ENCODE results near the gene CD24.
"Not testable (repeated sequence)": the region's sequence is repeated elsewhere in the genome, so short reads cannot be mapped to it uniquely, and the experiment has no call there.

The CD24 gene, protein sequence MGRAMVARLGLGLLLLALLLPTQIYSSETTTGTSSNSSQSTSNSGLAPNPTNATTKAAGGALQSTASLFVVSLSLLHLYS

DNA sequence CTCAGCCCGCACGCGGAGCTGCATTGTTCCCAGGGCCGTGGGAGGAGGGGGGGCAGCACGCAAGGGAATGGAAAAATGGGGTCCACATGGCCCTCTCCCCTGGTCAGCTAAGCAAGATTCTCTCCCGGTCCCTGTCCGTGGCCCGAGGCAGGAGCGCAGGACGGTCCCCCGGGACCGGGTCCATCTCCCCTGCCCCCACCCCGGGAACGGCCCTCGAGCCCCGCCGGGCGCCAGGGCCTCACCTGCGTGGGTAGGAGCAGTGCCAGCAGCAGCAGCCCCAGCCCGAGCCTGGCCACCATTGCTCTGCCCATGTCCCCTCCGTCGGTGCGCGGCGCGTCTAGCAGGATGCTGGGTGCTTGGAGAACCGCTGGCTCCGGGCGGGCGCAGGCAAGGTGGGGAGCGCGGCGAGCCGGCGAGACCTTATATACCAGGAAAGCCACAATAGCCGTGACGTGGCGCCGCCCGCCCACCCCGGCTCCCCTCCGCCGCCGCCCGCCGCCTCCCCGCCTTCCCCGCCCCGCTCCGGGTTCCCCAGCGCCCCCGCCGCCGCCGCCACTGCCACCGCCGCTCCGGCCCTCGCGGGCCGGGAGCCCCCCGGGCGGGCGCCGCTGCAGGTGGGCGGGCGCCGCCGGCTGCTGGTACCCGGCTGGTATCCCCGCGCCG lies at the start of gene CD24:
CD24 (minus strand) TSS at position 394 of the 663 bp plus-strand sequence; CDS start at position 311, 83 bp downstream.
- no peak for FAIRE-seq

DNA sequence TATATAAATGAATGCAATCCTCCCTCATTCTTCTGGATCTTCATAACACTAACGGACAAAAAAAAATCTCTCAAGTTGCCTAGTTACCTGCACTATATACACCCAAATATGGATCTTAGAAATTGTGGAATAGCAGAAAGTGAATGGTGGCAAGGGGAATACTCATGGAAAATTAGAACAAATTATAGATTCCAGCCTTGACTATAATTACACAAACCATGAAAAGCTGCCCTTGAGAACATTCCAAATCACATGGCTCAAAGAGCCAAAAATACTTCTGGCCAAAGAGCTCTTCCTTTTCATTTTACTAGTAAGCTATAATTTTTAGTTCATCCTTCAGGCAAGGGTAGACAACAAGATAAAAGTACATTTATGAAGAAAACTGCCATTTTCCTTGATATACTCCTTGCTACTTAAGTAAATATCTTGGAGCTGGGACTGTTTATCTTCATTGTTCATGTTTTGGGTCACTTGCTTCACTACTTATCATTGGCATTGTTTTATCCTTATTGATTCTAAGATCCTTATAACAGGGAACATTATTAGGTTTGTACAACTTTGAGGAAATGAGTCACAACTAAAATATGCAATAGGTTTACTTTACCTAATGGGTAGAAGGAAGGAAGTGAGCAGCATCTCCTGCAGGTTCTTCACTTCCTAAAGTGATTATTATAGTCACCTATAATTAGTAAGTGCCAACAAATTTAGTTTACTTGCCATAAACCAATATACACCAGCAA lies 47.1 kb upstream of the CD24 start:
- FAIRE-seq, result no peak

DNA sequence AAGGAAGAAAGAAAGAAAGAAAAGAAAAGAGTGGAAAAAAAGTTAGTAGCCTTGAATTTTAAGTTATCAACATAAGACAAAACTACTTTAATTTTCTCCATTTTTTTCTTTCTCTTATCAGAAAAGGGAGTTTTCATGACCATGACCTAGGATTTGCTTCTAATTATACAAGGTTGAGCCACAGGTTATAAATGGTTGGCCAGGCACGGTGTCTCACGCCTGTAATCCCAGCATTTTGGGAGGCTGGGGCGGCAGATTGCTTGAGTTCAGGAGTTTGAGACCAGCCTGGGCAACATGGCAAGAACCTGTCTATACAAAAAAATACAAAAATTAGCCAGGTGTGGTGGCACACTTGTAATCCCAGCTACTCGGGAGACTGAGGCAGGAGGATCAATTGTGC lies 45.7 kb upstream of the CD24 start:
- FAIRE-seq, result no peak

DNA sequence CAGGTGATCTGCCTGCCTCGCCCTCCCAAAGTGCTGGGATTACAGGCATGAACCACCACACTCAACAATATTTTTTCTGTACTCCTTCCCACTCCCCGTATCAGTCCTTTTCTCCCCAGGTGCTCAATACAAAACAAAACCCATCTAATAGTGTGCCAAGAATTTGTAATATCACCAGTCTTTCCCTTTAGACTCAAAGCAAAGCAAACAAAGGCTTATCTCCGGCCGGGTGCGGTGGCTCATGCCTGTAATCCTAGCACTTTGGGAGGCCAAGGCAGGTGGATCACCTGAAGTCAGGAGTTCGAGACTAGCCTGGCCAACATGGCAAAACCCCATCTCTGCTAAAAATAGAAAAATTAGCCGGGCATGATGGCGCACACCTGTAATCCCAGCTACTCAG lies 45.1 kb upstream of the CD24 start:
- not testable (repeated sequence) for FAIRE-seq

DNA sequence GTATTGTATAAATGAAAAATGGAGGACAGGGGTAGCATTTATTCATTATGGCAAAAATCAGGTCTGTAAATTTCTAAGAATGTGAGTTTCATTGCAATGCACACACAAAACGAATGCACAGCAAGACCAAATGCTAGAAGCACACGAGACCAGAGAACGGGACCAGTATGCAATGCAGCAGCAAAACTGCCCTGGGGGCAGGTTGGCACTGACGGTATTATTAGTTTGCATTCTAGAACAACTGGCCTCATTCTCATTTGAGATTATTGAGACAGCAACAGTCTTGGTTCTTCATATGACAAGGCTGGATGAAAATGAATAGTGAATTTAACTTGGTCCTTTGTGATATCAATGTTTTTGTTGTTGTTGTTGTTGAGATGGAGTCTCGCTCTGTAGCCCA lies 44.5 kb upstream of the CD24 start:
- FAIRE-seq, result no peak

DNA sequence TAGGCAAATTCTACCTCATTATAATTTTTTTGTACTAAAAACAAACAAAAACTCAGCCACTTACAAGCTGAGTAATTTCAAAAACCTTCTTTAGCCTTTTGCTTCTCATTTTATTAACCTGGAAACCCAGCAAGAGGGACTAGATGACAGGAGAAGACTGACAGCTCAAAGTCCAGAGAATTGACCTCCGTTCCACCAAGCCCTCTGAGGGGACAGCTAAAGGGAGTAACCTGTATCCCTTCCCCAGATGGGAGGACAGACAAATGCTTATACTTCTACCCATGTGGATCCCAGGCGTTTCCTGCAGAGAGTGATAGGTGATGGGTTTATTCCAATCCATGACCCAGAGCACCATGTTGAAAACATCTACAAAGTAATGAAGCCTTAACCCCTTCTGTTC lies 35.0 kb upstream of the CD24 start:
- no peak for FAIRE-seq

DNA sequence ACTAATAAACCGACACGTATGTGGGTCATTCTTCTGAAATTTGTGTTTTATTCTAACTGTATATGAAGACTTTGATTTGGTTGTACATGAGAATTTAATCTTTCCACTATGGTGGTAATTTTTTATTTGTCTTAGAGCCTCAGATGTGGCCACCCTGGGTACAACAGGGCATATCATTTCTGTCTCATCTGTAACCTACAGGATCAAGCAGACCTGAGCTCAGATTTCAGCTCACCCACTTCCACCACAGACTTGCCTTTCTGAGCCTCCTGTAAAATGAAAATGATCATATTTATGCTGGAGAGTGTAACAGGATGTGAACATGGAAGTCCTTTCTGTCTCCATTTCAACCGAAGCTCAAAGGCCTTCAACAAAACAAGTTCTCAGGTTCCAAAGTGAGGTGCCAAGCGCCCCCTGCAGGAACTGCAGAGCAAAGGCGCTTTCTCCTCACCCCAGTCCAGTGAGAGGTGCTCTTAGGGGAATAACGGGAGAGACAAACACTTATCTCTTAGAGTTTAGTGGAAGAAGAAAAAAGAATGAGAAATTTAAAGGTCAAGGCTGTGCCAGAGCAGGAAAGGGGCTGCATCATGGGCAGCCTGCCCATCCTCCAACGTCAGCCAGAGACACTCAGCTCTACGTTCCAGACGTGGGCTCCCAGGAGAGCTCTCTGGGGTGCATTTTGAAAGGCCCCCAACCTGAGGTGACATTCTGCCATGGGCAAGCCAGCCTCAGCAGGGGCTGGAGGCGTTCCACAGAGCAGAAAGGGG lies 23.0 kb upstream of the CD24 start:
- peak; percentile 87 for FAIRE-seq

DNA sequence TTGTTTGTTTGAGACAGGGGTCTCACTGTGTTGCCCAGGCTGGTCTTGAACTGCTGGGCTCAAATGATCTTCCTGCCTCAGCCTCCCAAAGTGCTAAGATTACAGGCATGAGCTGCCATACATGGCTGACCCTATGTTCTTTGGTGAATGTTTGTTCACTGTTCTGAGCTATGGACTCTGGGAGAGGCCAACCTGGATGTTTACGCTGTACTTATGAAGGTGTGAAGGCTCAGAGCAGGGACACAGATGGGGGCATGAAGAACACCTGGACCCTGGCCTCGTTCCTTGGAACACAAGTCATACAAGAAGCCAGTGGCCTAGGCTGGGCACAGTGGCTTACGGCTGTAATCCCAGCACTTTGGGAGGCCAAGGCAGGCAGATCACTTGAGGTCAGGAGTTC lies 21.1 kb upstream of the CD24 start:
- no peak for FAIRE-seq

DNA sequence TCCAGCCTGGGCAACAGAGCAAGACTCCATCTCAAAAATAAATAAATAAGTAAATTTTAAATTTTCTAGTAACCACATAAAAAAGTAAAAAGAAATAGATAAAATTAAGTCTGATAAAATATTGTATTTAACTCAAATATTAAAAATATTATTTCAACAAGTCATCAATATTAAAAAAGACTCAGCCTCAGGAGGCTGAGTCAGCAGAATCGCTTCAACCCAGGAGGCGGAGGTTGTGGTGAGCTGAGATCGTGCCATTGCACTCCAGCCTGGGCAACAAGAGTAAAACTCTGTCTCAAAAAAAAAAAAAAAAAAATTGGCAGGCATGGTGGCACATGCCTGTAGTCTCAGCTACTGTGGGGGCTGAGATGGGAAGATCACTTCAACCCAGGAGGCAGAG lies 15.2 kb upstream of the CD24 start:
- not testable (repeated sequence) for FAIRE-seq

DNA sequence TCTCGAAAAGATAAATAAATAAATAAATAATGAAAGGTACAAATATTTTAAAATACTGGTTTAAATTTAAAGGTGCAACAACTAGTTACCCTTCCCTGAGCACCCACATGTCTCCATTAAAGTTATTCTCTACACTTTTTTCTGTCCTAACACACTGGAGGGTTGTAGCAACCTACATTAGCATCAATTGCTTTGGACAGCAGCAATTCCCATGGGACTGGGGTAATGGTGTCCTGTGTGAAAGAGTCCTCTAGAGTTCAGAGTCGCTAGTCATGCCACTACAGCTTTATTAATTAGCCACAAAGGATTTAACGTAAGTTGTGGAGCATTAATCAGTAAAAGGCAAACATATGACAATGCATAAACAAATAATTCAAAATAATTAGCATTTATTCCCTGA lies 14.1 kb upstream of the CD24 start:
- FAIRE-seq, result no peak

DNA sequence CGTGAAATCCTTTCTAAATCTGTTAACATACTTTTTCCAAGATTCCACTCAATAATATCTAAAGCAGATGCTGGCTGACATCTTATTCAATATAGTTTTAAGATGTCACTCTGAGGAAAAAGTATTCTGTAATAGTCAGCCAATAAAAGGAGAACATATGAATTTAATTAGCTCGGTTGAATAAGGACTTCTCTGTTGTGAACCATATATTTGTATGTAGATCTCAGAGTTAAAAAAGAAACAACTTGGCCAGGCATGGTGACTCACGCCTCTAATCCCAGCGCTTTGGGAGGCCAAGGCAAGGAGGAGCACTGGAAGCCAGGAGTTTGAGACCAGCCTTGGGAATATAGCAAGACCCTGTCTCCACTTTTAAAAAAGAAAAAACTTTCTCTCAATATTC lies 7.4 kb upstream of the CD24 start:
- no peak for FAIRE-seq

DNA sequence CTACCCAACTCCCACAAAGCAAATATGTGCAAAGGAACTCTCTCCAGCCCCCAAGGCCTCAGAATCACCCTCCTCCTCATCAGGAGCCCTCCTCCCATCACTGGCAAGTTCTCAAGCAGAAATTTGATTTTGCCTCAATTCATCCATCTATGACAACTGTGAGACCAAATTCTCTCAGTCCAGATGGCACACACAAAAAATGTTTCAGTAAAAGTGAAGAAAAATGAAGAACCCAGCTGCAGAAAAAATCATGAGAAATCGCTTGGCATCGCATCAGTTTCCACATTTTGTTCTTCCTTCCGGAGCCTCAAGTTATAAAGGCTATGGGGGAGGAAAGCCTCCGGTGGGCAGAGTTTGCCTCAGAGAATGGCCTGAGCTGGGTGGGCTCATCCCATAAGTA lies 6.4 kb upstream of the CD24 start:
- FAIRE-seq, result no peak

DNA sequence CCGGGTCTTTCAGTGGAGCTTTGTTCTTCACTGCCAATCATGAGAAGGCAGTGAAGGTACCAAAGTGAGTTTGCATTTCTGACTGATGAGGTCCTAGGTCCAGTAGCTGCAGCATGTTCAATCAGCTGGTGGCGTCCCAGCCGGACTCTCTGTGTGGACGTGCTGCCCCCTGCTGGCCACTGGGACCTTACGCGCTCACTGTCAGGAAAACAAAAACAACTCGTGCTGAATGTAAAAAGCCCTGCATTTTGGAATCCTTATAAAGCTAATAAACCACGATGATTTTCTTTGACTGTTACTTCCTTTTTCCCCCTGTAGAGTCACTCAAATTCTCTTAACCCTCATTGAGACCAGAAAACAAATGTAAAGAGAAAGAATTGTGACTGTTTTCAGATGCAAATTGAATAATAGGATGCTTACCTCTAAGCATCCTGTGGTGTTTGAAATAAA lies 4.9 kb upstream of the CD24 start:
- no peak for FAIRE-seq

DNA sequence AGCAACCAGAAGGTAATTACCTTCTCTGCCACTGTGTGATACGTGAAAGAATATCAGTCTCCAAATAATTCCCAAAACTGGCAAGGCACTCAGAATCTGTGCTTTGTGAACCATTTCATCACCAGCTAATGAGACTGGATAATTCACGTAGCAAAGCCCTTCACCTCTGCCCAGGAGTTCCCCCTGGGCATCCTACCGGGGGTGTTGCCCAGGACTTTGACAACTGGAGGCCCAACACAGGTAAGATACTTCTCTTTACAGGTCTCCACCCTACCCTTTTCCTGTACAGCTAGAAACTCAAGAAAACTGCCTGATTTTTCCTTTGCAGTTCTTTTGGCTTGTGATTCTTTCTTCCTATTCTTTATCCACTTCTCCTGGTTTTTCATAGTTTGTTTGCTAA lies 2.7 kb upstream of the CD24 start:
- FAIRE-seq, result no peak

DNA sequence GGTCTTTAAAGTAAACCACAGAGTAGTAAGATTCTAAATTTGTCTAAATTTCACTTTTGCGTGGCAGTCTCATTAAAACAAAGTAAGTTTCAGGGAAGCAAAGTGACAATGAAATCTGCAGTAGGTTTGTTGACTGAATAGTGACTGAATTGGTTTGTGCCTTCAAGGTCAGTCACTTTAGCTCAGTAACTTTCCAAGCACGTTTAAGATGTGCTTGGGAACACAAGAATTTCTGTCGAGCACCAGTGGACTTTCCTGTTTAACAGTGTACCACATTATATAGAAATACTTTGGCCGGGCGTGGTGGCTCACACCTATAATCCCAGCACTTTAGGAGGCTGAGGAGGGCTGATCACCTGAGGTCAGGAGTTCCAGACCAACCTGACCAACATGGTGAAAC lies 1.7 kb upstream of the CD24 start:
- no peak for FAIRE-seq

DNA sequence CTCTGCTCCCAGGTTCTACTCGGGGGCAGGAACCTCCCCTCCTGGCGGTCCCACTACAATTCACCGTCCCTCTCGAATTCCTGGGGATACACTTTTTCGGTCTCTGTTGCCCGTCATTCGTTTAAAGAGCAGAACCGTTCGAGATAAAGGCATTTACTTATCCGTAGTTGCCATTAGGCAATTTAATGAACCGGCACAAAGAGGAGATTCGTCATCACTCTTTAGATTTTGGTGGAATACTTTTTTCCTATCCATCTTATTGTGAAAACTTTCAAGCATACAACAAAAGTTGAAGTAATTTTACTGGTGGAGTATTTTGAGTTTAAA lies 1.2 kb upstream of the CD24 start:
- FAIRE-seq, result no peak

DNA sequence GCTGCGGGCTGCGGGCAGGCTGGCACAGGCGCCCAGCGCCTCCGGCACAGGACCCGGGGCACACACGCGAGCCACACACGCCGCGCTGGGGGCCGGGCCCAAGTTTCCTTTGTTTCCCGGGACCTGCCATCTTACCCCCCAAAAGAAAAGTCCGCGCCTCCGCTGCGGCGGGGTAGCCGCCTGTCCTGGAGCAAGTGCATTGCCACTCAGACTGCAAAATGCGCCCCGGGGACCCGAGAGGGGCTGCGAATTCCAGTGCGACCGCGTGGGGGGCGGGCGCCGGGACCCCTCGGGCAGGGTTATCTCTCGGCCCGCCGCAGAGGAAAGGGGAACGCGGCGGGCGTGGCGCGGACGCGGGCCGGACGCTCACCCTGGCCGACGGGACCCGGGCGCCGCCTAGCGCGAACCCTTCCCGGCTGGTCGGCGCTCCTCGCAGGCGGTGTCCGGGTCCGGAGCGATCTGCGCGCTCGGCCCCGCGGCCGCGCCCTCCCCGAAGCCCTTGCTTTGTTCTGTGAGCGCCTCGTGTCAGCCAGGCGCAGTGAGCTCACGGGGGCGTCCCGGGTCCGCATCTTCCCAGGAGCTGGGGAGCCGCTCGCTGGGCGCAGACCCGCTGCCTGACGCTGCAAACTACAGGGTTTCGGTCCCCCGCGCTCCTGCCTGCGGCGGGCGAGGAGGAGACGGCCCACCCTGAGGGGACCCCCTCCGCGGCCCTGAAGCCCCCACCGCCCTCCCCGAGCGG lies 639 bp upstream of the CD24 start:
- FAIRE-seq, result no peak

DNA sequence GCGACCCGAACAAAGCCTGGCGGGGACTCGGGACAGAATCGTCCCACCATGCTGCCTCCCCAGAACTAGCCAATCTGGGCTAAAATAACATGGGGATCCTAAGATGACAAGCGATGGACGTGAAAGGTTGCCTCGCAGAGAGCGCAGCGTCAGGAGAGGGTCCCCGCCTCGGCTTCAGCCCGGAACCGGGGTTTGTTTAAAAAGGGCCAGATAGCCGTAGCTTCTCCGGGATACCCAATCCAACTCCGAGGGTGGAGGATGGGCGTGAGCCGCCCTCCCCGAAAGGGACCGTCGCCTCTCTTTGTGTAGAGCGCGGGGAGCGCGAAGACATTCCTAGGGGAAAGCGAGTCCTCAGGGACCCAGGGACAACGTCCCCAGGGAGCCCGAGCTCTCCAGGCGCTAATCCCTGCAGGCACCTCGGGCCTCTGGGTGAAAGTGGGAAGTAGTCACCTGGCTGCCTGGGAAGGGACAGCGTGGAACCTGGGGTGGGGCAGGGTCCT lies 643 bp downstream of the CD24 start:
- no peak for FAIRE-seq

DNA sequence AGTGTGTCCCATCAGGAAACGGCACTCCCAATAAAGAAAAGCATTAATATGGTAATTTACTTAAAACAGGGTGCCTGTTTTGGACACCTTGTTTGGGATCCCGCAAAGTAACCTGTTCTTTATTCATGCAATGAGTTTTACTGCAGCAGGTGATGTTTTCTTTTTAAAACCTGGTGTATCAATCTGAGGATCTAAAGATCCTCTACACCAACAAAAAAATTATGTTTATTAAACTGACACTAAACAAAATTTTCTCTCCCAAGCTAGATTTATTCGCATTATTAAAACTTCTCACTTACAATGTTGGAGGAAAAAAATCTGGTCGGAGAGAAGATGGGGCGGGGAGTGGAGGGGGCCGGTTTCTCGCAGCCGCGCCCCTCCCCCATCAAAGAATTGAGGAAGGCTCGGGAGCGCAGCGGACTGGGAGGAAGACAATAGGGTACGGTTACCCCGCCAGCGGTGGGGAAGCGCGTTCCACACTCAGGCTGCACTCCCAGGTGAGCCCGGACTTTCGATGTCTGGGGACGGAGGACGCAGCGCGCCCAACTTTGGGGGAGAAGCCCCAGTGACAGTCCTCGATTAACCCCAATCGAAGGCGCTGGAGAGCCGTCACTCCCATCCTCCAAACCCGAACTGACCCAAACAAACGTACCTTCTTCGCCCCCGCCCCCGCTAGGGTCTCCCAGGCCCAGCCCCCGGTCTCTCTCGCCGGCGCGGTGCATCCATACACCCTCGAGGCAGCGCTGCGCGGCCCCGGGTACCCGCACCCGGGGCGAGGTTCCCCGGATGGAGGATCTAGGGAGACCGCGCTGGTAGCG lies 1.3 kb downstream of the CD24 start:
- no peak for FAIRE-seq

DNA sequence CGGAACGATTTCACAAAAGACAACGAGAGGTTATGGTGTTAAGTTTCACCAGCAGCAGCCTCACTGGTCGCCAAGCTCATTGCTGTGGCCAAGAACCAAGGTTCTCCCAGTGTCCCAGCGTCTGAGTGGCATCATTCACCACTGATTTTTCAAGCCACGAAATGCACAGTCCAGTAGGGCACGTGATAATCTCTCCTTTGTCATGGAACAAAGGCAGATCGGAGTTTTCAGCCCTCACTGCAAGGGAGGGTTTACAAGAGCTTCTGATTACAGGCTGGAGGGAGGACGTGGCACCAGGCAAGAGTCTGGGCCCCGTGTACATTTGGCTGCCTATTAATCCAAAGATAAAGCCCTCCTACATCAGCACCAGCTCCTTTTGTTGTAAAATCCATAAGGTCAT lies 2.0 kb downstream of the CD24 start:
- FAIRE-seq, result no peak

DNA sequence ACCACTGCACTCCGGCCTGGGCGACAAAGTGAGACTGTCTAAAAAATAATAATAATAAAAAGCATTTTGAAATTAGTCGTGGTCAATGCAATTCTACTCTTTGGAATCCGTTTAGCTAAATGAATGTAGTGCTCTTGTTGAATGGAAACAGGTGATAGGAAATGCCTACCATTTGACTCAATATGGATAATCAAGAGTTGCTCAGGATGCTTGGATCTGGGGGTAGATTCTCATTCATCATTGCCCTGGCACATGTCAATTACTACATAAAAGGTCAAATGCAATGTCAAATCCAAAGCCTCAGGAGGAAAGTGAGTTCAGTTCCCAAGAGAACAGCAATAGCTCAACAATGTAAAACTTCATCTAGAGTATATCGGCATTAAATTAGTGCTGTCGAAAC lies 3.8 kb downstream of the CD24 start:
- not testable (repeated sequence) for FAIRE-seq

DNA sequence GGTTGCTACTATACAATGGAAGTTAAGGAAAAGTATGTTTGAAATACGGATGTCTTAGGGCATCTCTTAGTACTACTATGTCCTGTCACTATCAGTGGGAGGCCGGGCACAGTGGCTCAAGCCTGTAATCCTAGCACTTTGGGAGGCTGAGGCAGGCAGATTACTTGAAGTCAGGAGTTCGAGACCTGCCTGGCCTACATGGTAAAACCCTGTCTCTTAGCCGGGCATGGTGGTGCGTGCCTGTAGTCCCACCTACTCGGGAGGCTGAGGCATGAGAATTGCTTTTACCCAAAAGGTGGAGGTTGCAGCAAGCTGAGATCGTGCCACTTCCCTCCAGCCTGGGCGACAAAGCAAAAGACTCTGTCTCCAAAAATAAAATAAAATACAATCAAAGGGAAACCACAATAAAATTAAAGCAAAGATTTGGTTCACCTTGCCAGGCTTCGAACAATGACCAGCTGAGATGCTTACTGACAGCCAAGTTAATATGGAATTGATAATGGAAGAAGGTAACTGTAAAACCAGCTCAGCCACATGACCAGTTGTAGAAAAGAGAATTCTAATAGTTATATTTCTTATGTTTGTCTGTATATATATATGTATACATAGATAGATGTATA lies 6.5 kb downstream of the CD24 start:
- FAIRE-seq, result no peak

Data from G401.6 (cell line).